Measurements from ENCODE around the gene APLF. TPM values are rescaled to one million over a fixed set of nuclear protein-coding genes. Genes with fewer than 3 reads are reported as not detected.

The APLF gene
- 1 to 10 TPM; 2.8 to 3.6 TPM for total RNA-seq

- Mint-ChIP-seq H3K9me3 (no peaks in the 10 kb centered on the region), H3K4me1 (peaks cover 47% of the 10 kb centered on the region), H3K27me3 (no peaks in the 10 kb centered on the region), H3K36me3 (ENCODE audit: low read depth) (peaks cover 11% of the 10 kb centered on the region), H3K4me3 (peak within 1 kb of the TSS; percentile 96), H3K27ac (peak within 1 kb of the TSS; percentile 95)
- CTCF ChIA-PET, result interaction anchor here (1.1 to 5.3 kb wide), 15 partner anchors 11 to 475 kb away, joined by 3 to 75 read pairs (median 8); no protein-coding TSS in a partner anchor
- POLR2A ChIA-PET, result interaction anchor here (0.6 to 4.5 kb wide), 37 partner anchors 19 to 1790 kb away, joined by 3 to 35 read pairs (median 5); partner anchors contain the start of genes ARHGAP25, PCYOX1, PNO1 and PPP3R1
- peak; percentile 98 for DNase-seq
These were observed at the start of gene APLF, which contains the start of gene FBXO48 for GRCh38 chr2:68467077-68467960. Gene APLF, plus strand, starts transcription at chr2:68467585. Its CDS starts 147 bp downstream, at chr2:68467732. Gene FBXO48, minus strand, starts transcription at chr2:68467294. Its CDS starts 2,149 bp downstream, at chr2:68465145.

- CTCF ChIA-PET, result no interaction called here
- POLR2A ChIA-PET, result no interaction called here
- Mint-ChIP-seq H3K27ac (peak overlapping the region; percentile 47), H3K36me3 (ENCODE audit: low read depth) (peaks cover 3% of the 10 kb centered on the region), H3K4me3 (no peak overlapping the region), H3K4me1 (peaks cover 17% of the 10 kb centered on the region), H3K9me3 (peaks cover 6% of the 10 kb centered on the region), H3K27me3 (peaks cover 3% of the 10 kb centered on the region)
- DNase-seq, result no peak
These were observed 49.5 kb upstream of the APLF start for GRCh38 chr2:68417926-68418325.

- POLR2A ChIA-PET, result no interaction called here
- no peak for DNase-seq
- peaks cover 20% of the 10 kb centered on the region for H3K4me1 Mint-ChIP-seq
- no peak overlapping the region for H3K27ac Mint-ChIP-seq
- no peak overlapping the region for H3K4me3 Mint-ChIP-seq
- CTCF ChIA-PET, result no interaction called here
- H3K36me3 Mint-ChIP-seq (ENCODE audit: low read depth), result peaks cover 3% of the 10 kb centered on the region
- peaks cover 3% of the 10 kb centered on the region for H3K27me3 Mint-ChIP-seq
- H3K9me3 Mint-ChIP-seq, result peaks cover 5% of the 10 kb centered on the region
These were observed 49.0 kb upstream of the APLF start for GRCh38 chr2:68418419-68418818.

- ChIA-PET POLR2A (no interaction called here), CTCF (no interaction called here)
- Mint-ChIP-seq H3K9me3 (peaks cover 3% of the 10 kb centered on the region), H3K27ac (no peak overlapping the region), H3K36me3 (ENCODE audit: low read depth) (peaks cover 3% of the 10 kb centered on the region), H3K27me3 (peaks cover 3% of the 10 kb centered on the region), H3K4me3 (no peak overlapping the region), H3K4me1 (peaks cover 20% of the 10 kb centered on the region)
- DNase-seq, result no peak
These were observed 48.5 kb upstream of the APLF start for GRCh38 chr2:68418855-68419254.

- H3K27ac Mint-ChIP-seq, result no peak overlapping the region
- ChIA-PET CTCF (interaction anchor here (1.0 to 1.1 kb wide), 2 partner anchors 21 to 22 kb away, joined by 4 read pairs; no protein-coding TSS in a partner anchor), POLR2A (no interaction called here)
- H3K4me3 Mint-ChIP-seq, result no peak overlapping the region
- peaks cover 3% of the 10 kb centered on the region for H3K36me3 Mint-ChIP-seq (ENCODE audit: low read depth)
- peaks cover 20% of the 10 kb centered on the region for H3K4me1 Mint-ChIP-seq
- peaks cover 3% of the 10 kb centered on the region for H3K27me3 Mint-ChIP-seq
- H3K9me3 Mint-ChIP-seq, result peaks cover 3% of the 10 kb centered on the region
- DNase-seq, result no peak
These were observed 47.0 kb upstream of the APLF start for GRCh38 chr2:68420254-68420910.

- peaks cover 19% of the 10 kb centered on the region for H3K4me1 Mint-ChIP-seq
- ChIA-PET POLR2A (interaction anchor here (0.6 kb wide), 1 partner anchor 14 kb away, joined by 3 read pairs; no protein-coding TSS in a partner anchor), CTCF (interaction anchor here (1.6 kb wide), 1 partner anchor 18 kb away, joined by 4 read pairs; no protein-coding TSS in a partner anchor)
- peaks cover 3% of the 10 kb centered on the region for H3K9me3 Mint-ChIP-seq
- H3K27me3 Mint-ChIP-seq, result peaks cover 3% of the 10 kb centered on the region
- peaks cover 3% of the 10 kb centered on the region for H3K36me3 Mint-ChIP-seq (ENCODE audit: low read depth)
- no peak overlapping the region for H3K27ac Mint-ChIP-seq
- H3K4me3 Mint-ChIP-seq, result no peak overlapping the region
- DNase-seq, result no peak
These were observed 43.3 kb upstream of the APLF start for GRCh38 chr2:68423966-68424650.

GRCh38 chr2:68425503-68425902 is 41.9 kb upstream of the APLF start:
- H3K4me1 Mint-ChIP-seq, result peaks cover 17% of the 10 kb centered on the region
- DNase-seq, result no peak
- peaks cover 3% of the 10 kb centered on the region for H3K9me3 Mint-ChIP-seq
- POLR2A ChIA-PET, result no interaction called here
- H3K27me3 Mint-ChIP-seq, result peaks cover 3% of the 10 kb centered on the region
- CTCF ChIA-PET, result interaction anchor here (1.6 kb wide), 1 partner anchor 16 kb away, joined by 4 read pairs; no protein-coding TSS in a partner anchor
- no peak overlapping the region for H3K27ac Mint-ChIP-seq
- H3K4me3 Mint-ChIP-seq, result no peak overlapping the region
- H3K36me3 Mint-ChIP-seq (ENCODE audit: low read depth), result peaks cover 3% of the 10 kb centered on the region

GRCh38 chr2:68426446-68426845 is 40.9 kb upstream of the APLF start:
- H3K4me3 Mint-ChIP-seq, result no peak overlapping the region

GRCh38 chr2:68426848-68427579 is 40.4 kb upstream of the APLF start:
- Mint-ChIP-seq H3K27ac (peak overlapping the region; percentile 70), H3K36me3 (ENCODE audit: low read depth) (peaks cover under 1% of the 10 kb centered on the region), H3K4me1 (peaks cover 16% of the 10 kb centered on the region), H3K27me3 (peaks cover under 1% of the 10 kb centered on the region), H3K4me3 (no peak overlapping the region), H3K9me3 (peaks cover under 1% of the 10 kb centered on the region)
- POLR2A ChIA-PET, result interaction anchor here (0.8 to 1.5 kb wide), 3 partner anchors 10 to 56 kb away, joined by 3 to 6 read pairs (median 3); no protein-coding TSS in a partner anchor
- CTCF ChIA-PET, result interaction anchor here (1.3 kb wide), 1 partner anchor 14 kb away, joined by 7 read pairs; no protein-coding TSS in a partner anchor
- DNase-seq, result no peak

More at GRCh38 chr2:68426446-68426845, 40.9 kb upstream of the APLF start:
- ChIA-PET CTCF (interaction anchor here (1.3 kb wide), 1 partner anchor 15 kb away, joined by 7 read pairs; no protein-coding TSS in a partner anchor), POLR2A (interaction anchor here (0.8 to 1.5 kb wide), 3 partner anchors 10 to 55 kb away, joined by 3 to 6 read pairs (median 3); no protein-coding TSS in a partner anchor)
- Mint-ChIP-seq H3K4me1 (peaks cover 16% of the 10 kb centered on the region), H3K27ac (no peak overlapping the region), H3K9me3 (peaks cover 3% of the 10 kb centered on the region), H3K36me3 (ENCODE audit: low read depth) (peaks cover 3% of the 10 kb centered on the region), H3K27me3 (peaks cover 3% of the 10 kb centered on the region)
- DNase-seq, result no peak

- CTCF ChIA-PET, result interaction anchor here (1.1 kb wide), 1 partner anchor 14 kb away, joined by 3 read pairs; no protein-coding TSS in a partner anchor
These were observed 39.3 kb upstream of the APLF start for GRCh38 chr2:68428126-68428525.

GRCh38 chr2:68428746-68429145 is 38.6 kb upstream of the APLF start:
- ChIA-PET POLR2A (no interaction called here), CTCF (interaction anchor here (1.1 kb wide), 1 partner anchor 13 kb away, joined by 3 read pairs; no protein-coding TSS in a partner anchor)
- peaks cover 12% of the 10 kb centered on the region for H3K4me1 Mint-ChIP-seq
- no peak for DNase-seq
- no peaks in the 10 kb centered on the region for H3K36me3 Mint-ChIP-seq (ENCODE audit: low read depth)
- no peaks in the 10 kb centered on the region for H3K9me3 Mint-ChIP-seq
- no peaks in the 10 kb centered on the region for H3K27me3 Mint-ChIP-seq
- H3K4me3 Mint-ChIP-seq, result no peak overlapping the region
- H3K27ac Mint-ChIP-seq, result no peak overlapping the region

More at GRCh38 chr2:68428126-68428525, 39.3 kb upstream of the APLF start:
- H3K4me1 Mint-ChIP-seq, result peaks cover 12% of the 10 kb centered on the region
- H3K27me3 Mint-ChIP-seq, result no peaks in the 10 kb centered on the region
- H3K36me3 Mint-ChIP-seq (ENCODE audit: low read depth), result no peaks in the 10 kb centered on the region
- no peak overlapping the region for H3K27ac Mint-ChIP-seq
- no peaks in the 10 kb centered on the region for H3K9me3 Mint-ChIP-seq
- no peak overlapping the region for H3K4me3 Mint-ChIP-seq
- POLR2A ChIA-PET, result no interaction called here
- no peak for DNase-seq

Measured in activated CD4-positive, alpha-beta memory T cell treated with anti-CD3 and anti-CD28 coated beads, Interleukin-2, amount 10 ng/mL, durations not matched to agents 7 days and 5 days (primary cell).